Esophagus (tissue), 2 donors: ENCODE measurements around the gene RAD23A. TPM values are rescaled to one million over a fixed set of nuclear protein-coding genes. Genes with fewer than 3 reads are reported as not detected.
"Not testable (repeated sequence)": the region's sequence is repeated elsewhere in the genome, so short reads cannot be mapped to it uniquely, and the experiment has no call there.

Experiments
- H3K27ac ChIP-seq, 2 donors: one replicate each; pipeline ENCODE4 v1.5.1; 2013; ENCODE audit warnings: low read depth in 2 of 2, mild to moderate bottlenecking in 2 of 2, inconsistent platforms in 1 of 2, low read length in 1 of 2, moderate library complexity in 1 of 2
- H3K27me3 ChIP-seq, 2 donors: one replicate each; pipeline ENCODE4 v1.6.1; 2013; ENCODE audit warnings: low read length in 2 of 2, control low read depth in 1 of 2, mild to moderate bottlenecking in 1 of 2; ENCODE audit not compliant: insufficient read depth in 2 of 2, control insufficient read depth in 1 of 2
- H3K36me3 ChIP-seq, 2 donors: one replicate each; pipeline ENCODE4 v1.6.1; 2013; ENCODE audit warnings: low read length in 1 of 2; ENCODE audit not compliant: control insufficient read depth in 2 of 2, insufficient read depth in 2 of 2
- H3K4me1 ChIP-seq, 2 donors: one replicate each; pipeline ENCODE4 v1.6.1; 2013; ENCODE audit warnings: low read length in 1 of 2; ENCODE audit not compliant: control insufficient read depth in 2 of 2, insufficient read depth in 2 of 2
- H3K4me3 ChIP-seq, 2 donors: one replicate each; pipeline ENCODE4 v1.5.1; 2013; ENCODE audit warnings: low read length in 2 of 2, mild to moderate bottlenecking in 2 of 2, low read depth in 1 of 2, moderate library complexity in 1 of 2
- H3K9me3 ChIP-seq, 2 donors: one replicate each; pipeline ENCODE4 v1.6.1; 2013; ENCODE audit warnings: mild to moderate bottlenecking in 2 of 2, low read depth in 1 of 2, low read length in 1 of 2, moderate library complexity in 1 of 2; ENCODE audit not compliant: control insufficient read depth in 2 of 2, insufficient read depth in 1 of 2
- WGBS, 2 donors: extraction: QIAGEN DNeasy Blood & Tissue Kit; methylation state at CpG; one replicate each; pipeline ENCODE4 v1.1.7; 2013; 5-methylcytosine and 5-hydroxymethylcytosine counted together
- polyA plus RNA-seq, 2 donors: library from polyadenylated mRNA; stranded (reverse); fragments of 200-250 nt; gene quantifications; one replicate each; pipeline ENCODE4 v1.2.3, GENCODE V29; 2013
- donor health status: healthy with polysubstance abuse.
- donor health status: Bipolar disorder and iron deficiency.

RAD23A gene
- polyA plus RNA-seq, 2 donors, result 73.9 to 81.0 TPM

DNA sequence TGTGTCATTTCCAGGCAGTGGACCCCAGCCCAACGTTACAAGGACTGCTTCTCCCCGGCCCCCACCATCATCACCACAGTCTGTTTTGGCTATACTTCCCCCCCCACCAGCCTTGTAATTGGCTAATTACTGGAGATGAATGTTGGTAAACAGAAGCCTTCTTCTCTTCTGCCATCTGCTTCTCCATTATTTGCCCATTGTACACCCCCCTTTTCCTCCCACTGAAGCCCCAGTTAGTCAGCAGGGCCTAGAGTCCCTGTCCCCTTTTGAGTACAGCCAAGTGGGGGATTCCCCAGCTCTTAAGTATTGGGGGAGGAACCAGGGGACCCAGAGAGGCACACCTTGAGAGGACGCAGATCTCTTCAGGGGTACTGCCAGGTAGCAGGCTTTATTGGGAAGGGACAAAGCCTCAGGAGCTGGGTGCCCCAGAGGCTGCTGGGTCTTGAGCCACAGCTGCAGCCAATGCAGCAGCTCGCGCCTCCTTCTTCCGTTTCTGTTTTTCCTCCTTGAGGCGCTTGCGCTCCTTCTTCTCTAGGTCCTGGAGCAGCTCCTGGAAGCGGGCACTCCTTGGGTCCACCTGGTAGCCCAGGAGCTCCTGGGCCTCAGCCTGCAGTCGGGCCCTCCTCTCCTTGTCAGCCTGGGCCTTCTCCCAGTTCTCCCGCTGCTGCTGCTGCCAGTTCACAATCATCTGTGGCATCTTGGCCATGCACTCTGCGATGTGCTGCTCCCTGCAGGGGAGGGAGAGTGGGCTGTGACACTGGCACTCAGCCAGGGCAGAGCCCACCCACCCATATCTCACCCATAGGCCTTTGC, 8.3 kb downstream of the RAD23A start:
- peaks cover 4 to 9% of the 10 kb centered on the region in 2 donors for H3K4me1 ChIP-seq
- no peaks in the 10 kb centered on the region for H3K9me3 ChIP-seq
- 45 to 50% methylated on average over 12 of the region's 12 CpGs for WGBS, 2 donors
- H3K27me3 ChIP-seq, result no peaks in the 10 kb centered on the region
- H3K27ac ChIP-seq, result peak overlapping the region; percentile 84 to 91
- H3K4me3 ChIP-seq, result peak overlapping the region in 1 of 2 donors; percentile 11
- peaks cover 20 to 26% of the 10 kb centered on the region in 2 donors for H3K36me3 ChIP-seq

DNA sequence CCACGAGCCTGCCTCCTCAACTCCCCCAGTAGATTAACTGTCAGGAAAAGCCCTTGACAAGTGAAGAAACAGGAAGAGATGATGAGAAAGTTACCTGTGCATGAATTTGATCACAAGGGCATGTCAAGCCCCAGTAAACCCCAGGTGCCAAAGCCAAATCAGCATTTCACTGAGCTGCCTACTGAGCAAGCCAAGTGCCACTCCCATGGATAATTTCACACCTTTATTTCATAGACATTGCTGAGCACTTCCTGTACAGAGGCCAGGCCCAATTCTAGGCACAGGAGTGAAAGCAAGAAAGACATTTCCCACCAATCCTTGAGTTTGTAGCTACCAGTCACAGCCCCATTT, 8.9 kb downstream of the RAD23A start:
- Histone ChIP-seq H3K4me3 (no peak overlapping the region), H3K27me3 (no peaks in the 10 kb centered on the region), H3K9me3 (no peaks in the 10 kb centered on the region), H3K27ac (peak overlapping the region; percentile 84 to 91), H3K4me1 (peaks cover 4 to 9% of the 10 kb centered on the region in 2 donors), H3K36me3 (peaks cover 14 to 20% of the 10 kb centered on the region in 2 donors)
- WGBS, 2 donors, result 14 to 25% methylated on average over 1 of the region's 1 CpG

DNA sequence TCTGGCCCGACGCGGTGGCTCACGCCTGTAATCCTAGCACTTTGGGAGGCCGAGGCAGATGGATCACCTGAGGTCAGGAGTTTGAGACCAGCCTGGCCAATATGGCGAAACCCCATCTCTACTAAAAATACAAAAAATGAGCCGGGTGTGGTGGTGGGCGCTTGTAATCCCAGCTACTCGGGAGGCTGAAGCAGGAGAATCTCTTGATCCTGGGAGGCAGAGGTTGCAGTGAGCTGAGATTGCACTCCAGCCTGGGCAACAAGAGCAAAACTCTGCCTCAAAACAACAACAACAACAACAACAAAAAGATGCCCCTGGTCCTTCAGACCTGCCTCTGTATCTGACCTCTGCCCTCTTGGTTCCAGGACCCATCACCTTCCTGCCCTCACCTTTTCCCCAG, 9.9 kb downstream of the RAD23A start:
- WGBS, 2 donors, result 86% methylated on average over 9 of the region's 9 CpGs
- H3K4me3 ChIP-seq, result not testable (repeated sequence)
- peak overlapping the region; percentile 91 to 98 for H3K27ac ChIP-seq

DNA sequence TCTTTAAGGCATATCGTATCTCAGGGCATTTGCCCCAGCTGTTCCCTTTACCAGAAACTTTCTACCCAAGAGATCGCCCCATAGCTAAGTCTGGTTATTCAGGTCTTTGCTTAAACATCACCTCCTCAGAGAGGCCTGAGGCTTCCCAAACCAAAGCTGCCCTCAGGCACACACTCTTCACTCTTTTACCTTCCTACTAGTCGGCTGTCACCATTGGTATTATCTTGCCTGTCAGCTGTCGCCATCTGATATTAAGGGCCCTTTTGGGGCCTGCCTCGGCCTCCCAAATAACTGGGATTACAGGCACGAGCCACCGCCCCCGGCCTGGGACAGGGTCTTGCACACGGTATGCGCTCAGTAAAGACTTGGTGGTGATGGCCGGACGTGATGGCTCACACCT, 10.3 kb downstream of the RAD23A start:
- 50 to 55% methylated on average over 12 of the region's 12 CpGs for WGBS, 2 donors
- peaks cover 4 to 9% of the 10 kb centered on the region in 2 donors for H3K4me1 ChIP-seq
- no peaks in the 10 kb centered on the region for H3K27me3 ChIP-seq
- no peaks in the 10 kb centered on the region for H3K9me3 ChIP-seq
- peaks cover 9 to 10% of the 10 kb centered on the region in 2 donors for H3K36me3 ChIP-seq
- H3K27ac ChIP-seq, result peak overlapping the region; percentile 91 to 98
- H3K4me3 ChIP-seq, result peak overlapping the region; percentile 67 to 88

More for the DNA sequence above, 9.9 kb downstream of the RAD23A start:
- H3K36me3 ChIP-seq, result peaks cover 9 to 13% of the 10 kb centered on the region in 2 donors
- not testable (repeated sequence) for H3K9me3 ChIP-seq, H3K27me3 ChIP-seq, H3K4me1 ChIP-seq

DNA sequence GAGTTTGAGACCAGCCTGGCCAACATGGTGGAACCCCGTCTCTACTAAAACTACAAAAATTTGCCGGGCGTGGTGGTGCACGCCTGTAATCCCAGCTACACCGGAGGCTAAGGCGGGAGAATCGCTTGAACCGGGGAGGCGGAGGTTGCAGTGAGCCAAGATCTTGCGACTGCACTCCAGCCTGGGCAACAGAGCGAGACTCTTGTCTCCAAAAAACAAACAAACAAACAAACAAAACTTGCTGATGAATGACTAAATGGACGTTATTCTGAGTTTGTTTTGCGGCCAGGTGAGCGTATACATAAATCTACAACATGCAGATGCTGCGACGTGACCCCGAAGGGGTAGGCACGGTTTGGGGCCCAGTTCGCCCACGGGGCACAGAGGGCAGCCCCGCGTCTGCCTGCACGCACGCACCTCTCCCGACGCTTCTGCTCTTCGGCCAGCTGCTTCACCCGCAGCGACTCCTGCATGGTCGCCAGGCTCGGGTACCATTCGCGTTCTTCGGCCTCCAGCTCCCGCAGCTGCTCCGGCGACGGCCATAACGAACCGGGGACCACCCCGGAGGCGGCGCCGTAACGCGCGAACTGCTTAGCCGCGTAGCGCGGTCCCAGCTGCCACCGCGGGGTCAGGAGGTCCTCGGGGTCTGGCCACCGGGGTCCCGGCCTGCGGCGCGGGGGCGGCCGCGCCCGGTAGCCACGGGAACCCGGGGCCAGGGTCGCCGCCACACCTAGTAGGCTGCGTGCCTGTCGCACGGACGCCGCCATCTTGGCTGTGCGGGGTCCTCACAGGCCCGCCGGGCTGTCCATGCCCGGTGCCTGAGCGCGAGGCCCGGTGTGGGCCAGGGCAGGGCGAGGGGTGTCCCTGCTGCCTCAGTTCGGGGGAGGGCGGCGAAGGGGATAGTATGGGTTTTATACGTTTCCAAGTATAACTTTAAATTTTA, 11.1 kb downstream of the RAD23A start, which contains the start of gene GADD45GIP1:
TSS of gene GADD45GIP1 (minus strand) at position 778 of the 943 bp plus-strand sequence. CDS start at position 767, 11 bp downstream.
- WGBS, 2 donors, result 3% methylated on average over 84 of the region's 84 CpGs
- no peaks in the 10 kb centered on the region for H3K9me3 ChIP-seq
- H3K36me3 ChIP-seq, result peaks cover 6% of the 10 kb centered on the region in 2 donors
- H3K4me3 ChIP-seq, result peak within 1 kb of the TSS; percentile 67 to 88
- H3K27ac ChIP-seq, result peak within 1 kb of the TSS; percentile 91 to 98
- peaks cover 4 to 9% of the 10 kb centered on the region in 2 donors for H3K4me1 ChIP-seq
- H3K27me3 ChIP-seq, result no peaks in the 10 kb centered on the region

DNA sequence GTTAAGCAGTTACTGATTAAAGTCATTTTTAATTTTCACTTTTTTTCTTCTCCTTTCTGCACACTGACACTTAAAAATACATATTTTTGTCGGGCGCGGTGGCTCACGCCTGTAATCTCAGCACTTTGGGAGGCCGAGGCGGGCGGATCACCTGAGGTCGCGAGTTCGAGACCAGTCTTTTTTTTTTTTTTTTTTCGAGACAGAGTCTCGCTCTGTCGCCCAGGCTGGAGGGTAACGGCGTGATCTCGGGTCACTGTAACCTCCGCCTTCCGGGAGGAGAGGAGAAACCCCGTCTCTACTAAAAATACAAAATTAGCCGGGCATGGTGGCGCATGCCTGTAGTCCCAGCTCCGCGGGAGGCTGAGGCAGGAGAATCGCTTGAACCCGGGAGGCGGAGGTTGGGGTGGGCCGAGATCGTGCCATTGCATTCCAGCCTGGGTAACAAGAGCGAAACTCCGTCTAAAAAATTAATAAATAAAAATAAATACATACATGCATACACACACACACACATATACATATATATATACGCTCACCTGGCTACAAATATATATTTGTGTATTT, 11.8 kb downstream of the RAD23A start:
- 31 to 33% methylated on average over 31 of the region's 31 CpGs for WGBS, 2 donors
- H3K9me3 ChIP-seq, H3K36me3 ChIP-seq, H3K27me3 ChIP-seq, H3K4me1 ChIP-seq: not testable (repeated sequence)
- peak overlapping the region; percentile 91 to 98 for H3K27ac ChIP-seq
- H3K4me3 ChIP-seq, result peak overlapping the region; percentile 67 to 88

DNA sequence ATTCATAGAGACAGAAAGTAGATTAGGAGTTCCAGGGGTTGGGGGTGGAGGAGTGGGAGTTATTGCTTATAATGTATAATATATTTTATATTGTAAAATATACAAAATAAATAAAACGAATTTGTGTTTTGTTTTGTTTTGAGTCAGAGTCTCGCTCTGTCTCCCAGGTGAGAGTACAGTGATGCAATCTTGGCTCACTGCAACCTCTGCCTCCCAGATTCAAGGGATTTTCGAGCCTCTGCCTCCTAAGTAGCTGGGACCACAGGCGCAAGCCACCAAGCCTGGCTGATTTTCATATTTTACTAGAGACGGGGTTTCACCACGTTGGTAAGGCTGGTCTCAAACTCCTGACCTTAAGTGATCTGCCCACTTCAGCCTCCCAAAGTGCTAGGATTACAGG, 13.8 kb downstream of the RAD23A start:
- WGBS, 2 donors, result 69 to 72% methylated on average over 6 of the region's 6 CpGs
- H3K27ac ChIP-seq, result no peak overlapping the region
- H3K36me3 ChIP-seq, result no peaks in the 10 kb centered on the region
- no peaks in the 10 kb centered on the region for H3K9me3 ChIP-seq
- H3K27me3 ChIP-seq, result no peaks in the 10 kb centered on the region
- peaks cover 0 to 1% of the 10 kb centered on the region in 2 donors for H3K4me1 ChIP-seq
- H3K4me3 ChIP-seq, result no peak overlapping the region

DNA sequence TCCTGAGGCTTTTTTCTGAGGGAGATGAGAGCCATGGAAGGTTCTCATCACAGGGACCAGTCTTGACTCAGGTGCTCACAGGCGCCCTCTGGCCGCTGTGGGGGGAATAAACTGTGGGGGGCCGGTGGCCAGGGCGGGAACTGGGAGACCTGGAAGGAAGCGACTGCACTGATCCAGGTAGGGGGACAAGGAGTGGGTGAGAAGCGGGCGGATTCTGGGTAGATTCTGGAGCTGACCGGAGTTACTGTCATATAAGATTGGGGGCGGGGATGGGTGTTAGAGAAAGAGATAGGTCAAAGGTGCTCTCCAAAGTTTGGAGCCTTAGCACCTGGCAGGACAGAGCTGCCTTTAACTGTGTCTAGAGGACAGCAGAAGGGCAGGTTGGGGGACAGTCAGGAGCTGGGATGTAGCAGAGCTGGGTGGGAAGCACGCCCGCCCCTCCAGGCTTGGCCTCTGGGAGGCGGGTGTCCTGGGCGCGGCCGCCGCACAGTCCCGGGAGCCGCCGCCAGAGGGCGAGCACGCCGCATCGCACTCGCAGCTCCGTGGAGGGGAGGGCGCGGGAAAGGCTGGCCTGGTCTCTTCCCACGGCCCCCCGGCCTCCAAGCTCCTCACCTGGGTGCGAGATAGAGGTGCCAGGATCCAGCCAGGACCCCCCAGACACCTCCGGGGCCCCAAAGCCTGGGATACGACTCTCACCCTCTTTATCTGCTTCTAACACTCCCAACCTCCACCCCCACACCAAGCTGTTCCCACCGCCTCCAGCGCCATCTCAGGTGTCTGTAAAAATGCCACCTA, 19.6 kb downstream of the RAD23A start:
- Histone ChIP-seq H3K27ac (peak overlapping the region; percentile 15 to 77), H3K27me3 (no peaks in the 10 kb centered on the region), H3K4me3 (peak overlapping the region; percentile 35 to 42), H3K4me1 (peaks cover 0 to 2% of the 10 kb centered on the region in 2 donors), H3K9me3 (no peaks in the 10 kb centered on the region), H3K36me3 (no peaks in the 10 kb centered on the region)
- 0 to 1% methylated on average over 25 to 34 of the region's 34 CpGs for WGBS, 2 donors

DNA sequence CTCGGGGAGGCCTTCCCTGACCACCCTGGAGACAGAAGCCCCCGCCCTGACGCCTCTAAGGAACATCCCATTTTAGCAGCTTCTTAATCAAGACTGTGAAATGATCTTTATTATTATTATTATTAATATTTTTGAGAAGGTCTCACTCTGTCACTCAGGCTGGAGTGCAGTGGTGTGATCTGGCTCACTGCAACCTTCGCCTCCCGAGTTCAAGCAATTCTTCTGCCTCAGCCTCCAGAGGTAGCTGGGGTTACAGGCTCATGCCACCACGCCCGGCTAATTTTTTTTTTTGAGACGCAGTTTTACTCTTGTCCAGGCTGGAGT, 20.1 kb downstream of the RAD23A start:
- Histone ChIP-seq H3K36me3 (no peaks in the 10 kb centered on the region), H3K4me3 (no peak overlapping the region), H3K27me3 (no peaks in the 10 kb centered on the region), H3K27ac (peak overlapping the region in 1 of 2 donors; percentile 77), H3K9me3 (no peaks in the 10 kb centered on the region), H3K4me1 (peaks cover 0 to 2% of the 10 kb centered on the region in 2 donors)
- 41 to 42% methylated on average over 8 of the region's 8 CpGs for WGBS, 2 donors
